OCI-LY3 (cell line): ENCODE data around the gene COG5.

Source experiments
- CTCF ChIP-seq: fragments of 200-600, 300-600 bp; sonication (generic); IDR thresholded peaks from 2 replicates; pipeline ENCODE4 v1.5.1; 2014; ENCODE audit warnings: antibody characterized with exemption, low read length, low read depth
- EZH2phosphoT487 ChIP-seq: fragments of 200-600 bp; shearing (Covaris generic); IDR thresholded peaks from 2 replicates; pipeline ENCODE4 v1.6.1; 2018; ENCODE audit warnings: antibody characterized with exemption, mixed run types, low read depth

GRCh38 chr7:107463139-107464078 lies 100.3 kb downstream of the COG5 start:
- TF ChIP-seq CTCF = peak; percentile 82
- TF ChIP-seq EZH2phosphoT487 = no peak
